Activated CD8-positive, alpha-beta T cell treated with anti-CD3 and anti-CD28 coated beads for 36 hours (primary cell): Measurements from ENCODE around the gene MYL6. TPM values are rescaled to one million over a fixed set of nuclear protein-coding genes. Genes with fewer than 3 reads are reported as not detected.

Source experiments
- ATAC-seq: fragments of 200-7000 bp; cut with Tn5 transposase; one replicate; pipeline ENCODE4 v1.10.0; 2021; ENCODE audit warnings: mild to moderate bottlenecking, moderate library complexity
- CTCF ChIA-PET: fragments of 350-600 bp; sonication (Branson Sonifier 250); formaldehyde crosslinking; loops from one replicate; lab custom pipeline; 2021; ENCODE audit warnings: antibody characterized with exemption; lab: Charles Lee
- POLR2A ChIA-PET: fragments of 350-600 bp; sonication (Branson Sonifier 250); formaldehyde crosslinking; loops from one replicate; lab custom pipeline; 2021; ENCODE audit warnings: antibody characterized with exemption; lab: Charles Lee
- DNase-seq: peaks from one replicate; pipeline ENCODE4 v3.0.0-alpha.2; 2020
- H3K27ac Mint-ChIP-seq: one replicate; pipeline ENCODE4 v1.8.0; 2021; ENCODE audit warnings: mild to moderate bottlenecking, mixed read lengths
- H3K27me3 Mint-ChIP-seq: one replicate; pipeline ENCODE4 v1.8.0; 2021; ENCODE audit warnings: mixed read lengths
- H3K36me3 Mint-ChIP-seq: one replicate; pipeline ENCODE4 v1.8.0; 2021; ENCODE audit warnings: low read depth, mixed read lengths
- H3K4me1 Mint-ChIP-seq: one replicate; pipeline ENCODE4 v1.8.0; 2021; ENCODE audit warnings: low read depth, mixed read lengths
- H3K4me3 Mint-ChIP-seq: one replicate; pipeline ENCODE4 v1.8.0; 2021; ENCODE audit warnings: mild to moderate bottlenecking, moderate library complexity, mixed read lengths
- H3K9me3 Mint-ChIP-seq: one replicate; pipeline ENCODE4 v1.8.0; 2021; ENCODE audit warnings: mixed read lengths
- intact Hi-C: fragments of 100-400 bp; cut with micrococcal nuclease; formaldehyde crosslinking; loops from one replicate; pipeline ENCODE4 v1.10.0; 2022
- total RNA-seq, 2 experiments: library from RNA; stranded (reverse); gene quantifications; one replicate each; pipeline ENCODE4 v1.2.3, GENCODE V29; 2021
- TF ChIP-seq, protein P1 (sequence below): fragments of 200-600 bp; IDR thresholded peaks from one replicate; pipeline ENCODE4 v1.8.0; 2022; ENCODE audit warnings: antibody characterized with exemption, mild to moderate bottlenecking

Gene MYL6
- total RNA-seq, 2 experiments from 2014 or later, result 647 to 663 TPM

DNA sequence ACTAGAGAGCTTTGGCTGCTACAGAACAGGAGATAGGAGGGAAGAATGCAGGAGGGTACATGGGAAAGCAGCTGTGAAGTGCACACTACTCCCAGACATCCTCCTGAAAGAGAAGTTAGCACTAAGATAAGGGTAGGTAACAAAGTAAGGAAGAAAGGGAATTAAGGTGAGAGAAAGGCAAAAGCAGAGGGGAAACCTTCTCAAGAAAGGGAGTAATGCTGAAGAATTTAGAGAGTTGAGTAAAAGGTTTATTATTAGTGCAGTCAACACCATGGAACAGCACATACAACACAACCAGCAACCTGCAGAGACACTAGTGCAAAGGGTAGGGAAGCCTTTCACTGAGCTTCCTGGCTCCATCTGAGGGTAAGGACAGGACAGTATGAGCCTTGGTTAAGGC is 46.1 kb downstream of the MYL6 start:
- H3K27me3 Mint-ChIP-seq, result no peaks in the 10 kb centered on the region
- no peak overlapping the region for H3K27ac Mint-ChIP-seq
- intact Hi-C loops, result no loop called here
- H3K4me1 Mint-ChIP-seq, result peaks cover 4% of the 10 kb centered on the region
- H3K9me3 Mint-ChIP-seq, result no peaks in the 10 kb centered on the region
- DNase-seq (no peak), ATAC-seq (no peak)
- H3K36me3 Mint-ChIP-seq, result peaks cover 16% of the 10 kb centered on the region
- ChIA-PET POLR2A (interaction anchor here (1.5 kb wide), 1 partner anchor 18 kb away, joined by 7 read pairs; the partner anchor contains the start of gene RNF41), CTCF (interaction anchor here (0.7 to 10.0 kb wide), 8 partner anchors 10 to 148 kb away, joined by 3 to 87 read pairs (median 6); partner anchors contain the start of genes ANKRD52, COQ10A, RNF41 and SMARCC2)
- TF ChIP-seq, protein P1, sequence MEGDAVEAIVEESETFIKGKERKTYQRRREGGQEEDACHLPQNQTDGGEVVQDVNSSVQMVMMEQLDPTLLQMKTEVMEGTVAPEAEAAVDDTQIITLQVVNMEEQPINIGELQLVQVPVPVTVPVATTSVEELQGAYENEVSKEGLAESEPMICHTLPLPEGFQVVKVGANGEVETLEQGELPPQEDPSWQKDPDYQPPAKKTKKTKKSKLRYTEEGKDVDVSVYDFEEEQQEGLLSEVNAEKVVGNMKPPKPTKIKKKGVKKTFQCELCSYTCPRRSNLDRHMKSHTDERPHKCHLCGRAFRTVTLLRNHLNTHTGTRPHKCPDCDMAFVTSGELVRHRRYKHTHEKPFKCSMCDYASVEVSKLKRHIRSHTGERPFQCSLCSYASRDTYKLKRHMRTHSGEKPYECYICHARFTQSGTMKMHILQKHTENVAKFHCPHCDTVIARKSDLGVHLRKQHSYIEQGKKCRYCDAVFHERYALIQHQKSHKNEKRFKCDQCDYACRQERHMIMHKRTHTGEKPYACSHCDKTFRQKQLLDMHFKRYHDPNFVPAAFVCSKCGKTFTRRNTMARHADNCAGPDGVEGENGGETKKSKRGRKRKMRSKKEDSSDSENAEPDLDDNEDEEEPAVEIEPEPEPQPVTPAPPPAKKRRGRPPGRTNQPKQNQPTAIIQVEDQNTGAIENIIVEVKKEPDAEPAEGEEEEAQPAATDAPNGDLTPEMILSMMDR, result no peak
- no peak overlapping the region for H3K4me3 Mint-ChIP-seq

DNA sequence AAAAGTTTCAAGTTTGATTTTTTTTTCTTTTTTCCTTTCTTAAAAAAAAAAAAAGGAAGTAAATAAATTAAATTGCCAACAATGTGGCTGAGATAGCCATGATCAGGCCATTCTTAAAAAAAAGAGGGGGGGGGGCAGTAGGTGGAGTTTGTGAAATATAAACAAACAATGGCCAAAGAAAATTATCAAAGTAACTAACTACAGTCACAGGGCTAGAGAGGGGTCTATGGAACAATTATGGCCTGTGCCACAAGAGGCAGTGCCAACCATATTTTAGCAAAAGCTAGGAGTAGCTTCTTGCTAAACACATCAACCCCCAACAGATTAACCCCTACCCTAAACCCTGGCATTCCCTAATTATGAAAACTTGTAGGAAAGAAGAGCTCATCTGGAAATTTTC is 47.3 kb downstream of the MYL6 start:
- peak; percentile 45 for ATAC-seq
- POLR2A ChIA-PET, result interaction anchor here (0.7 to 1.7 kb wide), 4 partner anchors 13 to 256 kb away, joined by 3 to 7 read pairs (median 4); partner anchors contain the start of gene RNF41
- DNase-seq, result no peak
- H3K4me3 Mint-ChIP-seq, result no peak overlapping the region
- no peak overlapping the region for H3K27ac Mint-ChIP-seq
- no peaks in the 10 kb centered on the region for H3K9me3 Mint-ChIP-seq
- TF ChIP-seq, protein P1, result no peak
- H3K27me3 Mint-ChIP-seq, result no peaks in the 10 kb centered on the region
- intact Hi-C loops, result no loop called here
- CTCF ChIA-PET, result interaction anchor here (1.0 to 10.0 kb wide), 15 partner anchors 9 to 258 kb away, joined by 3 to 87 read pairs (median 6); partner anchors contain the start of genes ANKRD52, COQ10A, RNF41 and SMARCC2
- H3K36me3 Mint-ChIP-seq, result peaks cover 23% of the 10 kb centered on the region
- peaks cover 4% of the 10 kb centered on the region for H3K4me1 Mint-ChIP-seq

- no peaks in the 10 kb centered on the region for H3K9me3 Mint-ChIP-seq
- H3K4me3 Mint-ChIP-seq, result no peak overlapping the region
- DNase-seq (peak; percentile 67), ATAC-seq (peak; percentile 80)
- intact Hi-C loops, result no loop called here
- ChIA-PET POLR2A (interaction anchor here (1.2 to 1.7 kb wide), 3 partner anchors 8 to 48 kb away, joined by 3 to 5 read pairs (median 4); partner anchors contain the start of gene SMARCC2), CTCF (interaction anchor here (0.6 to 10.0 kb wide), 20 partner anchors 9 to 257 kb away, joined by 3 to 87 read pairs (median 5); partner anchors contain the start of genes ANKRD52, COQ10A, RNF41 and SMARCC2)
- TF ChIP-seq, protein P1, result peak; percentile 36
- no peaks in the 10 kb centered on the region for H3K27me3 Mint-ChIP-seq
- peaks cover 27% of the 10 kb centered on the region for H3K36me3 Mint-ChIP-seq
- no peak overlapping the region for H3K27ac Mint-ChIP-seq
- H3K4me1 Mint-ChIP-seq, result peaks cover 4% of the 10 kb centered on the region
Observed at GRCh38 chr12:56206452-56207166, 48.5 kb downstream of the MYL6 start.

DNA sequence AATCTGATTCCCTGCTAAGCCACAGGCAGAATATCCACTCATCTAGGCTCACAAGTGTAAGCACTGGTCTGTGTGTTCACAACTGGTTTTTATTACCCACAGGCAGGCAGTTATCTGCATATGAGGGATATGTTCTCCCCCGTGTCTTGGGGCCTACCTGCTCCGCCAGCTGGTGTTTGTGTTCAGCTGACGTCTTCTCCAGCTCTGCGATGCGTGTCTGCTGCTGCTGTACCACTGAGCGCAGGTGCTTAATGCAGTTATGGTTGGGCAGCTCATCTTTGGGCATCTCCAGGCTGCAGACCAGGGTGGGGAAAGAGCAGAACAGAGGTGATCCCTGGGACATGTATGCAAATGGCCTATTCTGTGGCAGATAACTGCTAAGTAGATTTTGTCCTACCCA is 49.8 kb downstream of the MYL6 start:
- Mint-ChIP-seq H3K4me3 (no peak overlapping the region), H3K27me3 (no peaks in the 10 kb centered on the region)
- intact Hi-C loops, result no loop called here

More for the DNA sequence above, 49.8 kb downstream of the MYL6 start:
- H3K36me3 Mint-ChIP-seq, result peaks cover 28% of the 10 kb centered on the region
- POLR2A ChIA-PET, result interaction anchor here (0.6 to 1.3 kb wide), 3 partner anchors 12 to 19 kb away, joined by 3 to 4 read pairs (median 4); partner anchors contain the start of genes RNF41 and SMARCC2
- no peak overlapping the region for H3K27ac Mint-ChIP-seq
- CTCF ChIA-PET, result interaction anchor here (0.8 to 10.0 kb wide), 8 partner anchors 9 to 256 kb away, joined by 3 to 87 read pairs (median 8); partner anchors contain the start of genes RNF41, SMARCC2 and ZC3H10
- H3K9me3 Mint-ChIP-seq, result no peaks in the 10 kb centered on the region
- TF ChIP-seq, protein P1, result no peak
- ATAC-seq, result no peak
- peaks cover 2% of the 10 kb centered on the region for H3K4me1 Mint-ChIP-seq
- no peak for DNase-seq

Other genes with a start within 250 kb of the MYL6 start
- gene PYM1, start 230.5 kb upstream of the MYL6 start, total RNA-seq, result 10 to 100 TPM; 22.1 to 22.9 TPM
- gene DGKA, start 227.2 kb upstream of the MYL6 start, total RNA-seq, result 100 to 1,000 TPM; 350 to 353 TPM
- 1 to 10 TPM in 1 of 2 experiments, under 1 TPM in 1; 0.65 to 1.2 TPM for gene PMEL, start 192.3 kb upstream of the MYL6 start, total RNA-seq
- 10 to 100 TPM; 86.7 to 90.1 TPM for gene CDK2, start 191.5 kb upstream of the MYL6 start, total RNA-seq
- gene RAB5B, start 184.3 kb upstream of the MYL6 start, total RNA-seq, result 10 to 100 TPM; 26.0 to 32.4 TPM
- 1 to 10 TPM; 4.6 to 6.2 TPM for gene SUOX, start 161.1 kb upstream of the MYL6 start, total RNA-seq
- 10 to 100 TPM; 20.5 to 20.8 TPM for gene IKZF4, start 137.3 kb upstream of the MYL6 start, total RNA-seq
- 10 to 100 TPM; 29.7 to 29.8 TPM for gene RPS26, start 116.4 kb upstream of the MYL6 start, total RNA-seq
- under 1 TPM; 0.98 to 0.99 TPM for gene ERBB3, start 78.2 kb upstream of the MYL6 start, total RNA-seq
- 100 to 1,000 TPM; 447 to 455 TPM for gene PA2G4, start 53.8 kb upstream of the MYL6 start, total RNA-seq
- gene RPL41, start 41.7 kb upstream of the MYL6 start, total RNA-seq, result 1,000 to 10,000 TPM; 5,401 to 5,452 TPM
- 1 to 10 TPM; 6.8 to 7.2 TPM for gene ZC3H10, start 40.1 kb upstream of the MYL6 start, total RNA-seq
- 100 to 1,000 TPM; 154 to 160 TPM for gene ESYT1, start 30.1 kb upstream of the MYL6 start, total RNA-seq
- gene MYL6B, start 5.8 kb upstream of the MYL6 start, total RNA-seq, result 10 to 100 TPM; 60.3 to 66.9 TPM
- 10 to 100 TPM; 79.3 to 87.9 TPM for gene SMARCC2, start 31.1 kb downstream of the MYL6 start, total RNA-seq
- gene RNF41, start 63.6 kb downstream of the MYL6 start, total RNA-seq, result 10 to 100 TPM; 23.4 to 27.4 TPM
- 10 to 100 TPM; 58.7 to 60.2 TPM for gene NABP2, start 66.0 kb downstream of the MYL6 start, total RNA-seq
- under 1 TPM; 0.41 to 0.54 TPM for gene SLC39A5, start 71.7 kb downstream of the MYL6 start, total RNA-seq
- gene ANKRD52, start 100.0 kb downstream of the MYL6 start, total RNA-seq, result 10 to 100 TPM; 23.3 to 31.3 TPM
- 1 to 10 TPM; 7.9 to 9.6 TPM for gene COQ10A, start 108.6 kb downstream of the MYL6 start, total RNA-seq
- 100 to 1,000 TPM; 292 to 297 TPM for gene CS, start 142.0 kb downstream of the MYL6 start, total RNA-seq
- gene CNPY2, start 157.6 kb downstream of the MYL6 start, total RNA-seq, result 10 to 100 TPM; 81.0 to 81.7 TPM
- 10 to 100 TPM; 55.7 to 69.0 TPM for gene PAN2, start 175.6 kb downstream of the MYL6 start, total RNA-seq
- gene IL23A, start 180.5 kb downstream of the MYL6 start, total RNA-seq, result 10 to 100 TPM; 41.3 to 41.5 TPM
- gene STAT2, start 201.7 kb downstream of the MYL6 start, total RNA-seq, result 10 to 100 TPM; 64.4 to 69.7 TPM
- gene APOF, start 204.5 kb downstream of the MYL6 start, total RNA-seq, result not detected